Activated CD4-positive, alpha-beta memory T cell treated with anti-CD3 and anti-CD28 coated beads for 36 hours (primary cell): ENCODE measurements around the gene TMEM35A. TPM values are rescaled to one million over a fixed set of nuclear protein-coding genes. Genes with fewer than 3 reads are reported as not detected.
A peak's percentile ranks its signal among the peaks of the same experiment; 100 is the strongest.

Source experiments
- CTCF ChIA-PET: fragments of 350-600 bp; sonication (Branson Sonifier 250); formaldehyde crosslinking; loops from one replicate; lab custom pipeline; 2021; ENCODE audit warnings: antibody characterized with exemption, inconsistent platforms; lab: Charles Lee
- POLR2A ChIA-PET: fragments of 350-600 bp; sonication (Branson Sonifier 250); formaldehyde crosslinking; loops from one replicate; lab custom pipeline; 2021; ENCODE audit warnings: antibody characterized with exemption; lab: Charles Lee
- DNase-seq: peaks from one replicate; pipeline ENCODE4 v3.0.0-alpha.2; 2020
- H3K27ac Mint-ChIP-seq: one replicate; pipeline ENCODE4 v1.8.0; 2021; ENCODE audit warnings: mixed read lengths
- H3K27me3 Mint-ChIP-seq: one replicate; pipeline ENCODE4 v1.8.0; 2021; ENCODE audit warnings: mixed read lengths
- H3K36me3 Mint-ChIP-seq: one replicate; pipeline ENCODE4 v1.8.0; 2021; ENCODE audit warnings: mixed read lengths
- H3K4me1 Mint-ChIP-seq: one replicate; pipeline ENCODE4 v1.8.0; 2021; ENCODE audit warnings: low read depth, mixed read lengths
- H3K4me3 Mint-ChIP-seq: one replicate; pipeline ENCODE4 v1.8.0; 2021; ENCODE audit warnings: mild to moderate bottlenecking, mixed read lengths
- H3K9me3 Mint-ChIP-seq: one replicate; pipeline ENCODE4 v1.8.0; 2021; ENCODE audit warnings: mixed read lengths
- intact Hi-C: fragments of 100-400 bp; cut with micrococcal nuclease; formaldehyde crosslinking; loops from one replicate; pipeline ENCODE4 v1.15.1; 2023
- total RNA-seq, 2 experiments: library from RNA; stranded (reverse); gene quantifications; one replicate each; pipeline ENCODE4 v1.2.3, GENCODE V29; 2021

Gene TMEM35A
- total RNA-seq, 2 experiments from 2014 or later = not detected

GRCh38 chrX:101080326-101081124, 1.8 kb downstream of the TMEM35A start:
- POLR2A ChIA-PET = no interaction called here
- Mint-ChIP-seq H3K27me3 (peaks cover 14% of the 10 kb centered on the region), H3K9me3 (no peaks in the 10 kb centered on the region), H3K4me3 (no peak overlapping the region), H3K36me3 (no peaks in the 10 kb centered on the region), H3K4me1 (peaks cover 5% of the 10 kb centered on the region), H3K27ac (no peak overlapping the region)
- intact Hi-C loops = no loop called here
- no peak for DNase-seq
- CTCF ChIA-PET = no interaction called here

- ChIA-PET CTCF (no interaction called here), POLR2A (no interaction called here)
- H3K9me3 Mint-ChIP-seq = no peaks in the 10 kb centered on the region
- H3K27ac Mint-ChIP-seq = no peak overlapping the region
- H3K27me3 Mint-ChIP-seq = peaks cover 14% of the 10 kb centered on the region
- no peaks in the 10 kb centered on the region for H3K36me3 Mint-ChIP-seq
- peaks cover 5% of the 10 kb centered on the region for H3K4me1 Mint-ChIP-seq
- no peak overlapping the region for H3K4me3 Mint-ChIP-seq
- no peak for DNase-seq
- intact Hi-C loops = no loop called here
Observed at GRCh38 chrX:101081231-101081630, 2.6 kb downstream of the TMEM35A start.

- Mint-ChIP-seq H3K27ac (no peak overlapping the region), H3K4me3 (no peak overlapping the region), H3K4me1 (peaks cover 3% of the 10 kb centered on the region), H3K27me3 (no peaks in the 10 kb centered on the region), H3K9me3 (no peaks in the 10 kb centered on the region), H3K36me3 (no peaks in the 10 kb centered on the region)
- DNase-seq = no peak
- ChIA-PET CTCF (no interaction called here), POLR2A (no interaction called here)
- intact Hi-C loops = no loop called here
Observed at GRCh38 chrX:101091817-101092216, 13.1 kb downstream of the TMEM35A start.

GRCh38 chrX:101097546-101098453, 19.1 kb downstream of the TMEM35A start, which contains the start of gene CENPI:
Gene CENPI, plus strand, starts transcription at chrX:101098204. Its CDS starts 2,867 bp downstream, at chrX:101101071.
- DNase-seq = peak; percentile 95
- ChIA-PET CTCF (interaction anchor here (0.6 kb wide), 1 partner anchor 196 kb away, joined by 3 read pairs; no protein-coding TSS in a partner anchor), POLR2A (interaction anchor here (0.6 to 1.3 kb wide), 2 partner anchors 169 to 200 kb away, joined by 3 to 5 read pairs; partner anchors contain the start of gene XKRX)
- H3K27ac Mint-ChIP-seq = peak within 1 kb of the TSS; percentile 81
- H3K4me1 Mint-ChIP-seq = peaks cover 30% of the 10 kb centered on the region
- intact Hi-C loops = loop anchor here (1.0 to 5.0 kb wide), 5 partner anchors 46 to 310 kb away; partner anchors contain the start of genes CSTF2, GLA and HNRNPH2
- H3K36me3 Mint-ChIP-seq = peaks cover 13% of the 10 kb centered on the region
- H3K4me3 Mint-ChIP-seq = peak within 1 kb of the TSS; percentile 84
- H3K27me3 Mint-ChIP-seq = no peaks in the 10 kb centered on the region
- H3K9me3 Mint-ChIP-seq = no peaks in the 10 kb centered on the region

GRCh38 chrX:101108284-101108683, 29.6 kb downstream of the TMEM35A start:
- ChIA-PET POLR2A (no interaction called here), CTCF (no interaction called here)
- H3K4me1 Mint-ChIP-seq = no peaks in the 10 kb centered on the region
- H3K27me3 Mint-ChIP-seq = no peaks in the 10 kb centered on the region
- H3K4me3 Mint-ChIP-seq = no peak overlapping the region
- intact Hi-C loops = no loop called here
- no peaks in the 10 kb centered on the region for H3K9me3 Mint-ChIP-seq
- DNase-seq = no peak
- H3K27ac Mint-ChIP-seq = no peak overlapping the region
- H3K36me3 Mint-ChIP-seq = peaks cover 21% of the 10 kb centered on the region

GRCh38 chrX:101117701-101118100, 39.0 kb downstream of the TMEM35A start:
- no peaks in the 10 kb centered on the region for H3K27me3 Mint-ChIP-seq
- H3K36me3 Mint-ChIP-seq = peaks cover 20% of the 10 kb centered on the region
- POLR2A ChIA-PET = no interaction called here
- no peak for DNase-seq
- H3K27ac Mint-ChIP-seq = no peak overlapping the region
- no peak overlapping the region for H3K4me3 Mint-ChIP-seq
- CTCF ChIA-PET = interaction anchor here (0.7 kb wide), 1 partner anchor 89 kb away, joined by 3 read pairs; no protein-coding TSS in a partner anchor
- H3K9me3 Mint-ChIP-seq = no peaks in the 10 kb centered on the region
- intact Hi-C loops = no loop called here
- H3K4me1 Mint-ChIP-seq = no peaks in the 10 kb centered on the region

GRCh38 chrX:101136235-101136634, 57.6 kb downstream of the TMEM35A start:
- no peak for DNase-seq
- H3K4me3 Mint-ChIP-seq = no peak overlapping the region
- ChIA-PET CTCF (no interaction called here), POLR2A (no interaction called here)
- H3K9me3 Mint-ChIP-seq = no peaks in the 10 kb centered on the region
- no peaks in the 10 kb centered on the region for H3K27me3 Mint-ChIP-seq
- H3K36me3 Mint-ChIP-seq = peaks cover 33% of the 10 kb centered on the region
- intact Hi-C loops = no loop called here
- no peak overlapping the region for H3K27ac Mint-ChIP-seq
- H3K4me1 Mint-ChIP-seq = no peaks in the 10 kb centered on the region

Other genes with a start within 250 kb of the TMEM35A start
- not detected for gene NOX1, start 204.5 kb upstream of the TMEM35A start, total RNA-seq
- under 1 TPM; 0.45 to 0.48 TPM for gene XKRX, start 150.0 kb upstream of the TMEM35A start, total RNA-seq
- gene ARL13A, start 109.2 kb upstream of the TMEM35A start, total RNA-seq = not detected
- gene TRMT2B, start 26.8 kb upstream of the TMEM35A start, total RNA-seq = 10 to 100 TPM; 19.6 to 21.2 TPM
- 10 to 100 TPM; 21.1 to 22.3 TPM for gene CENPI, start 19.3 kb downstream of the TMEM35A start, total RNA-seq
- under 1 TPM; 0.58 to 0.69 TPM for gene DRP2, start 140.9 kb downstream of the TMEM35A start, total RNA-seq
- not detected for gene TAF7L, start 212.5 kb downstream of the TMEM35A start, total RNA-seq